GM12891 (cell line): ENCODE measurements around the gene GNG13.

Experiments used
- POLR2A ChIP-seq: IDR thresholded peaks from 2 replicates; pipeline ENCODE4 v1.6.1; 2011; ENCODE audit warnings: low read depth, low read length, control low read depth
- POLR2AphosphoS5 ChIP-seq: IDR thresholded peaks from 2 replicates; pipeline ENCODE4 v1.6.1; 2011; ENCODE audit warnings: low read depth, low read length, control low read depth
- SPI1 ChIP-seq: IDR thresholded peaks from 2 replicates; pipeline ENCODE4 v1.6.1; 2011; ENCODE audit warnings: low read depth, low read length, control low read depth

GRCh38 chr16:779561-779960, 21.0 kb downstream of the GNG13 start:
- TF ChIP-seq POLR2AphosphoS5 (no peak), POLR2A (no peak), SPI1 (no peak)
